Measurements from ENCODE around the gene RERE. TPM values are rescaled to one million over a fixed set of nuclear protein-coding genes. Genes with fewer than 3 reads are reported as not detected.

RERE gene
- total RNA-seq, 2 donors from 2014 or later: 207 to 322 TPM

- Histone ChIP-seq H3K9me3 (no peaks in the 10 kb centered on the region), H3K27ac (no peak overlapping the region), H3K27me3 (replicated peaks; ENCODE audit: insufficient read depth) (no peaks in the 10 kb centered on the region), H3K36me3 (no peaks in the 10 kb centered on the region), H3K4me1 (replicated peaks) (peaks cover 12% of the 10 kb centered on the region), H3K4me3 (no peak overlapping the region)
- TF ChIP-seq POLR2AphosphoS5 (IDR thresholded peaks at IDR 0.05) (no peak), CTCF (IDR thresholded peaks at IDR 0.05) (no peak), POLR2A (IDR thresholded peaks at IDR 0.05) (no peak)
- WGBS: 88% methylated on average over 5 of the region's 5 CpGs
- no peak for DNase-seq (ENCODE audit: low spot score)
- intact Hi-C loops (cut with DNase I): no loop called here
These were observed 389.9 kb downstream of the RERE start for GRCh38 chr1:8427493-8427892.

GRCh38 chr1:8426996-8427395 lies 390.4 kb downstream of the RERE start:
- Histone ChIP-seq H3K27me3 (replicated peaks; ENCODE audit: insufficient read depth) (no peaks in the 10 kb centered on the region), H3K27ac (no peak overlapping the region), H3K9me3 (no peaks in the 10 kb centered on the region), H3K4me1 (replicated peaks) (peaks cover 12% of the 10 kb centered on the region), H3K36me3 (no peaks in the 10 kb centered on the region), H3K4me3 (no peak overlapping the region)
- TF ChIP-seq CTCF (IDR thresholded peaks at IDR 0.05) (no peak), POLR2A (IDR thresholded peaks at IDR 0.05) (no peak)
- WGBS: 94% methylated on average over 4 of the region's 4 CpGs
- intact Hi-C loops (cut with DNase I): no loop called here
- DNase-seq (ENCODE audit: low spot score): no peak

- Histone ChIP-seq H3K27ac (peak overlapping the region; percentile 93 to 98), H3K4me1 (replicated peaks) (peaks cover 12% of the 10 kb centered on the region), H3K27me3 (replicated peaks; ENCODE audit: insufficient read depth) (no peaks in the 10 kb centered on the region), H3K36me3 (no peaks in the 10 kb centered on the region), H3K9me3 (no peaks in the 10 kb centered on the region), H3K4me3 (no peak overlapping the region)
- TF ChIP-seq POLR2A (IDR thresholded peaks at IDR 0.05) (no peak), POLR2AphosphoS5 (IDR thresholded peaks at IDR 0.05) (no peak), CTCF (IDR thresholded peaks at IDR 0.05) (no peak)
- DNase-seq (ENCODE audit: low spot score): no peak
- WGBS: 95% methylated on average over 3 of the region's 3 CpGs
- intact Hi-C loops (cut with DNase I): no loop called here
These were observed 391.7 kb downstream of the RERE start for GRCh38 chr1:8425781-8426161.

GRCh38 chr1:8425150-8425780 lies 392.2 kb downstream of the RERE start:
- Histone ChIP-seq H3K27me3 (replicated peaks; ENCODE audit: insufficient read depth) (no peaks in the 10 kb centered on the region), H3K4me3 (peak overlapping the region in 1 of 2 donors; percentile 84), H3K4me1 (replicated peaks) (peaks cover 17% of the 10 kb centered on the region), H3K27ac (peak overlapping the region; percentile 93 to 98), H3K9me3 (no peaks in the 10 kb centered on the region), H3K36me3 (no peaks in the 10 kb centered on the region)
- intact Hi-C loops (cut with DNase I): no loop called here
- TF ChIP-seq CTCF (IDR thresholded peaks at IDR 0.05) (no peak), POLR2AphosphoS5 (IDR thresholded peaks at IDR 0.05) (no peak), POLR2A (IDR thresholded peaks at IDR 0.05) (no peak)
- DNase-seq (ENCODE audit: low spot score): no peak
- 84% methylated on average over 10 of the region's 10 CpGs for WGBS

- Histone ChIP-seq H3K27me3 (replicated peaks; ENCODE audit: insufficient read depth) (no peaks in the 10 kb centered on the region), H3K9me3 (no peaks in the 10 kb centered on the region), H3K4me3 (peak overlapping the region; percentile 79 to 84), H3K4me1 (replicated peaks) (peaks cover 22% of the 10 kb centered on the region), H3K27ac (peak overlapping the region; percentile 93 to 98), H3K36me3 (no peaks in the 10 kb centered on the region)
- TF ChIP-seq POLR2AphosphoS5 (IDR thresholded peaks at IDR 0.05) (peak; percentile 92), POLR2A (IDR thresholded peaks at IDR 0.05) (peak; percentile 83), CTCF (IDR thresholded peaks at IDR 0.05) (no peak)
- DNase-seq (ENCODE audit: low spot score): peak; percentile 82
- 10% methylated on average over 9 of the region's 9 CpGs for WGBS
- intact Hi-C loops (cut with DNase I): loop anchor here (5.0 kb wide), 2 partner anchors 33 to 62 kb away; no protein-coding TSS in a partner anchor
These were observed 392.8 kb downstream of the RERE start for GRCh38 chr1:8424539-8425116.
